GM21447 (cell line): ENCODE data around the gene MAP1B.
"Not testable (repeated sequence)": the region's sequence is repeated elsewhere in the genome, so short reads cannot be mapped to it uniquely, and the experiment has no call there.

ENCODE experiments used
- ATAC-seq: cut with Tn5 transposase; IDR thresholded peaks from one replicate; pipeline ENCODE4 v1.9.1; 2021; ENCODE audit not compliant: unreplicated experiment

MAP1B gene

GRCh38 chr5:72159501-72159911 lies 52.2 kb downstream of the MAP1B start:
- ATAC-seq: no peak

GRCh38 chr5:72160329-72160728 lies 53.1 kb downstream of the MAP1B start:
- no peak for ATAC-seq

- ATAC-seq: no peak
Measured at GRCh38 chr5:72160959-72161358, 53.7 kb downstream of the MAP1B start.

- no peak for ATAC-seq
Measured at GRCh38 chr5:72161951-72162350, 54.7 kb downstream of the MAP1B start.

GRCh38 chr5:72163349-72163983 lies 56.2 kb downstream of the MAP1B start:
- no peak for ATAC-seq

- ATAC-seq: no peak
Measured at GRCh38 chr5:72166070-72166979, 59.0 kb downstream of the MAP1B start.

GRCh38 chr5:72167257-72167656 lies 60.0 kb downstream of the MAP1B start:
- no peak for ATAC-seq

- no peak for ATAC-seq
Measured at GRCh38 chr5:72167804-72168203, 60.5 kb downstream of the MAP1B start.

- no peak for ATAC-seq
Measured at GRCh38 chr5:72170101-72170500, 62.8 kb downstream of the MAP1B start.

GRCh38 chr5:72171181-72171580 lies 63.9 kb downstream of the MAP1B start:
- ATAC-seq: not testable (repeated sequence)

GRCh38 chr5:72171667-72172066 lies 64.4 kb downstream of the MAP1B start:
- ATAC-seq: no peak

- no peak for ATAC-seq
Measured at GRCh38 chr5:72172786-72173185, 65.5 kb downstream of the MAP1B start.

- peak; percentile 86 for ATAC-seq
Measured at GRCh38 chr5:72177538-72177937, 70.3 kb downstream of the MAP1B start.

- ATAC-seq: no peak
Measured at GRCh38 chr5:72179028-72179815, 71.9 kb downstream of the MAP1B start.

GRCh38 chr5:72179816-72180440 lies 72.7 kb downstream of the MAP1B start:
- ATAC-seq: no peak

GRCh38 chr5:72180925-72181324 lies 73.7 kb downstream of the MAP1B start:
- no peak for ATAC-seq

GRCh38 chr5:72182686-72183085 lies 75.4 kb downstream of the MAP1B start:
- no peak for ATAC-seq

- ATAC-seq: no peak
Measured at GRCh38 chr5:72183101-72183520, 75.8 kb downstream of the MAP1B start.

- no peak for ATAC-seq
Measured at GRCh38 chr5:72184408-72184807, 77.1 kb downstream of the MAP1B start.

- ATAC-seq: no peak
Measured at GRCh38 chr5:72185496-72186329, 78.4 kb downstream of the MAP1B start.
